Endothelial cell of umbilical vein (primary cell): ENCODE measurements around the gene PHLPP2. TPM values are rescaled to one million over a fixed set of nuclear protein-coding genes. Genes with fewer than 3 reads are reported as not detected.

Experiments used
- BruUV-seq: library from RNA; stranded (reverse); fragments of 400-500 nt; replicated peaks from 2 replicates; lab custom pipeline; 2021; lab: Mats Ljungman, UMichigan
- CTCF ChIA-PET: fragments of 300-600, 350-600 bp; sonication (Branson Sonifier 250); formaldehyde crosslinking; loops from one replicate; lab custom pipeline; 2021; ENCODE audit warnings: antibody characterized with exemption, inconsistent platforms; lab: Charles Lee
- POLR2A ChIA-PET: fragments of 300-600, 350-600 bp; sonication (Branson Sonifier 250); formaldehyde crosslinking; loops from one replicate; lab custom pipeline; 2021; ENCODE audit warnings: antibody characterized with exemption, inconsistent platforms; lab: Charles Lee
- DNase-seq: peaks from one replicate; pipeline ENCODE4 v3.0.0-alpha.2; 2011; ENCODE audit warnings: low read depth, low spot score
- FAIRE-seq: peaks from 2 replicates; lab custom pipeline; 2011; peaks lifted over from hg19 to GRCh38; lab: Jason Lieb, UNC
- H2AFZ ChIP-seq: 2 replicates; pipeline ENCODE4 v1.6.0; 2012; ENCODE audit warnings: low read depth, low read length, control low read depth, inconsistent platforms
- H3K27ac ChIP-seq: 2 replicates; pipeline ENCODE4 v1.5.1; 2011; ENCODE audit warnings: low read depth, mild to moderate bottlenecking, control low read depth, low read length, moderate library complexity; ENCODE audit not compliant: insufficient read depth
- H3K27me3 ChIP-seq, 2 experiments: 2 replicates each; pipeline versions ENCODE4 v1.6.0 to v1.6.1; 2011; ENCODE audit warnings: low read length in 2 of 2, mixed read lengths in 1 of 2; ENCODE audit not compliant: control insufficient read depth in 2 of 2, insufficient read depth in 2 of 2
- H3K36me3 ChIP-seq, 2 experiments: 2 replicates in 1 of 2; 3 replicates in 1 of 2; pipeline ENCODE4 v1.5.1; 2011; ENCODE audit warnings: low read length in 2 of 2, mild to moderate bottlenecking in 1 of 2, moderate library complexity in 1 of 2; ENCODE audit not compliant: control insufficient read depth in 2 of 2, insufficient read depth in 2 of 2; ENCODE audit errors: extremely low read depth in 1 of 2
- H3K4me1 ChIP-seq: 3 replicates; pipeline ENCODE4 v1.5.1; 2011; ENCODE audit warnings: mild to moderate bottlenecking, low read length; ENCODE audit not compliant: control insufficient read depth, insufficient read depth; ENCODE audit errors: extremely low read depth
- H3K4me2 ChIP-seq: 2 replicates; pipeline ENCODE4 v1.6.1; 2011; ENCODE audit warnings: low read length, control low read depth, mixed read lengths; ENCODE audit not compliant: insufficient read depth
- H3K4me3 ChIP-seq, 3 experiments: fragments of 200-600 bp in 1 of 3; sonication (generic), shearing (Covaris generic) in 1 of 3; replicated peaks in 1 of 3; 2 replicates each; pipeline ENCODE4 v1.5.1; 2011 to 2016; ENCODE audit warnings: control low read depth in 3 of 3, low read length in 3 of 3, mild to moderate bottlenecking in 2 of 3, inconsistent platforms in 1 of 3, low read depth in 1 of 3, moderate library complexity in 1 of 3; ENCODE audit not compliant: insufficient read depth in 1 of 3
- H3K79me2 ChIP-seq: 2 replicates; pipeline ENCODE4 v1.6.0; 2012; ENCODE audit warnings: low read length, inconsistent platforms; ENCODE audit not compliant: control insufficient read depth, insufficient read depth
- H3K9ac ChIP-seq: replicated peaks from 2 replicates; pipeline ENCODE3; 2011; ENCODE audit warnings: low read length, control low read depth; ENCODE audit not compliant: insufficient read depth; ENCODE audit errors: extremely low read depth
- H3K9me1 ChIP-seq: replicated peaks from 3 replicates; pipeline ENCODE4 v1.6.0; 2011; ENCODE audit warnings: mild to moderate bottlenecking, low read length; ENCODE audit not compliant: control insufficient read depth, insufficient read depth; ENCODE audit errors: extremely low read depth
- H3K9me3 ChIP-seq: replicated peaks from 2 replicates; pipeline ENCODE4 v1.5.1; 2012; ENCODE audit warnings: low read length, inconsistent platforms; ENCODE audit not compliant: control insufficient read depth, insufficient read depth
- H4K20me1 ChIP-seq: replicated peaks from 2 replicates; pipeline ENCODE3; 2011; ENCODE audit warnings: mild to moderate bottlenecking, low read length; ENCODE audit not compliant: control insufficient read depth, insufficient read depth; ENCODE audit errors: extremely low read depth
- CTCF ChIP-seq, 2 donors: IDR thresholded peaks; 1 replicate in 1 of 2; 2 replicates in 1 of 2; pipeline ENCODE4 v1.5.1; 2011; ENCODE audit warnings: low read length in 2 of 2, mild to moderate bottlenecking in 2 of 2, moderate library complexity in 2 of 2, control low read depth in 1 of 2, inconsistent platforms in 1 of 2, low read depth in 1 of 2; ENCODE audit not compliant: insufficient read depth in 1 of 2; ENCODE audit errors: extremely low read depth in 1 of 2
- EZH2 ChIP-seq: IDR thresholded peaks from 2 replicates; pipeline ENCODE4 v1.6.1; 2012; ENCODE audit warnings: borderline replicate concordance, low read depth, mild to moderate bottlenecking, moderate library complexity, low read length, inconsistent platforms; ENCODE audit not compliant: severe bottlenecking
- FOS ChIP-seq: IDR thresholded peaks from 2 replicates; pipeline ENCODE4 v1.6.1; 2011; ENCODE audit warnings: mild to moderate bottlenecking, low read length, moderate library complexity, borderline replicate concordance; ENCODE audit not compliant: insufficient read depth
- GATA2 ChIP-seq: IDR thresholded peaks from 2 replicates; pipeline ENCODE4 v1.7.0; 2011; ENCODE audit warnings: low read depth, mild to moderate bottlenecking, moderate library complexity, mixed read lengths, low read length; ENCODE audit not compliant: insufficient read length, insufficient read depth
- JUN ChIP-seq: IDR thresholded peaks from 2 replicates; pipeline ENCODE4 v1.6.1; 2011; ENCODE audit warnings: borderline replicate concordance, low read depth; ENCODE audit not compliant: insufficient read length, insufficient read depth
- MAX ChIP-seq: IDR thresholded peaks from 2 replicates; pipeline ENCODE4 v1.6.1; 2011; ENCODE audit not compliant: insufficient read depth, insufficient read length
- MYC ChIP-seq: IDR thresholded peaks from one replicate; pipeline ENCODE4 v1.6.1; 2011; ENCODE audit warnings: mild to moderate bottlenecking, low read depth, low read length
- POLR2A ChIP-seq: IDR thresholded peaks from 2 replicates; pipeline ENCODE4 v1.6.1; 2012; ENCODE audit warnings: low read depth, mild to moderate bottlenecking, control low read depth, low read length
- POLR2AphosphoS5 ChIP-seq: IDR thresholded peaks from 2 replicates; pipeline ENCODE4 v1.6.1; 2012; ENCODE audit warnings: low read depth, mild to moderate bottlenecking, control low read depth, low read length, moderate library complexity; ENCODE audit not compliant: insufficient read depth
- dilution Hi-C: fragments of 300-500 bp; cut with MboI; formaldehyde crosslinking; loops from one replicate; pipeline ENCODE4 v1.15.0; 2019; ENCODE audit warnings: low sequenced_read_pairs; ENCODE audit not compliant: extremely low pct_ligation_motif_present
- intact Hi-C: fragments of 100-400 bp; cut with micrococcal nuclease; formaldehyde crosslinking; loops from one replicate; pipeline ENCODE4 v1.10.0; 2022
- polyA plus RNA-seq, 4 experiments: library from polyadenylated mRNA; depleted of rRNA in 3 of 4; stranded (reverse) in 3 of 4; unstranded in 1 of 4; fragments of >200 nt; gene quantifications; 2 replicates each; pipeline versions ENCODE4 v1.2.1 to v1.2.3, GENCODE V29; 2011 to 2012; ENCODE audit warnings: missing spikeins in 1 of 4
- total RNA-seq: library from RNA; stranded (reverse); gene quantifications from 2 replicates; pipeline ENCODE4 v1.2.3, GENCODE V29; 2021

The PHLPP2 gene
- total and polyA plus RNA-seq, 2 donors (not counting 3 experiments of a cell fraction or from before 2014, with no cell fraction given) = 4.1 to 8.0 TPM

GRCh38 chr16:71666264-71666663 lies 58.2 kb downstream of the PHLPP2 start:
- BruUV-seq = no TSS peak
- Histone ChIP-seq H3K27ac (no peak overlapping the region), H4K20me1 (no peaks in the 10 kb centered on the region), H3K4me3 (no peak overlapping the region), H3K9me1 (no peaks in the 10 kb centered on the region), H3K9me3 (no peaks in the 10 kb centered on the region), H3K79me2 (no peaks in the 10 kb centered on the region), H3K36me3 (peaks cover 8 to 9% of the 10 kb centered on the region in 2 experiments), H2AFZ (no peak overlapping the region), H3K4me2 (no peak overlapping the region), H3K4me1 (no peaks in the 10 kb centered on the region), H3K9ac (no peak overlapping the region), H3K27me3 (no peaks in the 10 kb centered on the region)
- intact Hi-C loops = no loop called here
- no peak for TF ChIP-seq MYC
- TF ChIP-seq JUN = no peak
- TF ChIP-seq MAX = no peak
- no peak for TF ChIP-seq CTCF (IDR thresholded peaks at IDR 0.05; ENCODE audit: extremely low read depth in 1 of 2, insufficient read depth in 1 of 2, low read depth in 1 of 2, low read length in 2 of 2)
- TF ChIP-seq FOS = no peak
- TF ChIP-seq EZH2 = no peak
- TF ChIP-seq POLR2AphosphoS5 = no peak
- no peak for TF ChIP-seq GATA2
- no peak for TF ChIP-seq POLR2A
- ChIA-PET POLR2A (no interaction called here), CTCF (no interaction called here)
- no peak for FAIRE-seq
- dilution Hi-C loops = no loop called here
- no peak for DNase-seq
